ENCODE data around the gene MYCBP. TPM values are rescaled to one million over a fixed set of nuclear protein-coding genes. Genes with fewer than 3 reads are reported as not detected.
A peak's percentile ranks its signal among the peaks of the same experiment; 100 is the strongest.
"Not testable (repeated sequence)": the region's sequence is repeated elsewhere in the genome, so short reads cannot be mapped to it uniquely, and the experiment has no call there.

The MYCBP gene
- total RNA-seq, 4 donors from 2014 or later = 17.4 to 22.5 (median 21.2) TPM

DNA sequence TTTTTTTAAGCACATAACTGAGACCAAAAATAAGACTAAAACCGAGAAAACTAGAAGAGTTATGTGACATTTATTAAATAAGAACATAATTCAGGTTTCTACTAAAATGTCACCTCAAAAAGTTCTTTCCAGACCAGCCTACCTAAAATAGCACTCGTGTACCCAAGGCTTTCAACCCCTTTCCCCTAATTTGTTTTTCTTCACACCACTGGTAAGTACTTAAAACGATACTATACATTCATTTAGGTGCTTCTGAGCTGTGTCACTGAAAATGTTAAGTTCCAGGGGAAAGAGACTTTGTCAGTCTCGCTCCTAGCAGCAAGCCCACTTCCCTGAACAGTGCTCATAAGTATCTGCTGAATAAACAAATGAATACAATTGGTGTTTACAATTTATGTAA is 20.4 kb downstream of the MYCBP start:
- no peak for DNase-seq (ENCODE audit: extremely low spot score)
- Histone ChIP-seq H3K36me3 (peaks cover 24 to 86% (median 59%) of the 10 kb centered on the region in 4 donors), H3K4me3 (no peak overlapping the region), H3K27me3 (no peaks in the 10 kb centered on the region), H3K9me3 (no peaks in the 10 kb centered on the region), H3K27ac (replicated peaks in 1 of 4) (no peak overlapping the region), H3K4me1 (peaks cover 6 to 22% (median 16%) of the 10 kb centered on the region in 4 donors)
- TF ChIP-seq POLR2AphosphoS5 (IDR thresholded peaks at IDR 0.05) (no peak), EP300 (IDR thresholded peaks at IDR 0.05) (no peak), POLR2A (IDR thresholded peaks at IDR 0.05; ENCODE audit: low read depth) (no peak)
- TF ChIP-seq, protein P1, sequence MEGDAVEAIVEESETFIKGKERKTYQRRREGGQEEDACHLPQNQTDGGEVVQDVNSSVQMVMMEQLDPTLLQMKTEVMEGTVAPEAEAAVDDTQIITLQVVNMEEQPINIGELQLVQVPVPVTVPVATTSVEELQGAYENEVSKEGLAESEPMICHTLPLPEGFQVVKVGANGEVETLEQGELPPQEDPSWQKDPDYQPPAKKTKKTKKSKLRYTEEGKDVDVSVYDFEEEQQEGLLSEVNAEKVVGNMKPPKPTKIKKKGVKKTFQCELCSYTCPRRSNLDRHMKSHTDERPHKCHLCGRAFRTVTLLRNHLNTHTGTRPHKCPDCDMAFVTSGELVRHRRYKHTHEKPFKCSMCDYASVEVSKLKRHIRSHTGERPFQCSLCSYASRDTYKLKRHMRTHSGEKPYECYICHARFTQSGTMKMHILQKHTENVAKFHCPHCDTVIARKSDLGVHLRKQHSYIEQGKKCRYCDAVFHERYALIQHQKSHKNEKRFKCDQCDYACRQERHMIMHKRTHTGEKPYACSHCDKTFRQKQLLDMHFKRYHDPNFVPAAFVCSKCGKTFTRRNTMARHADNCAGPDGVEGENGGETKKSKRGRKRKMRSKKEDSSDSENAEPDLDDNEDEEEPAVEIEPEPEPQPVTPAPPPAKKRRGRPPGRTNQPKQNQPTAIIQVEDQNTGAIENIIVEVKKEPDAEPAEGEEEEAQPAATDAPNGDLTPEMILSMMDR (IDR thresholded peaks at IDR 0.05) = no peak
- WGBS = 84% methylated on average over 4 of the region's 4 CpGs
- intact Hi-C loops (cut with DNase I) = no loop called here

DNA sequence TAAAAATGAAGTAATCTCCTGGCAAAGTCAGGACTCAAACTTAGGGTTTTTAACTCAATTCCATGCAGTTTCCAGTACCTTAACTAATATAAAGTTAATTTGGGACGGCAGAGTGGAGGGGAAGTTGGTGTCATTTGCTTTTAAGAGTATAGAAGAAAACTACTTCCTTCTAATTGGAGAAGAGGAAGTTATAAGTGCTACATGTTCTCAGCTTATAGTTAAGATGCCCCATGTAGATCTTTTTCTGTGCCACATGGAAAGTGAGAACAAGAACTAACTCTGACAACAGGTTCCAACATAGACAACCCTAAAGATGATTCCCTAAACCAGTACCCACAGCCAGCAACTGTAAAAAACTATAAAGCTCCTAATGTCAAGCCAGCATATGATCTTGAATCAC is 25.1 kb downstream of the MYCBP start:
- intact Hi-C loops (cut with DNase I) = no loop called here
- WGBS = 73% methylated on average over 1 of the region's 1 CpG
- Histone ChIP-seq H3K9me3 (no peaks in the 10 kb centered on the region), H3K27me3 (no peaks in the 10 kb centered on the region), H3K27ac (replicated peaks in 1 of 4) (no peak overlapping the region), H3K4me3 (no peak overlapping the region), H3K36me3 (peaks cover 24 to 98% (median 85%) of the 10 kb centered on the region in 4 donors), H3K4me1 (peaks cover 0 to 4% (median 0%) of the 10 kb centered on the region in 4 donors)
- no peak for DNase-seq (ENCODE audit: extremely low spot score)
- no peak for TF ChIP-seq POLR2AphosphoS5 (IDR thresholded peaks at IDR 0.05)
- no peak for TF ChIP-seq POLR2A (IDR thresholded peaks at IDR 0.05; ENCODE audit: low read depth)
- TF ChIP-seq, protein P1 (IDR thresholded peaks at IDR 0.05) = no peak
- TF ChIP-seq EP300 (IDR thresholded peaks at IDR 0.05) = no peak

DNA sequence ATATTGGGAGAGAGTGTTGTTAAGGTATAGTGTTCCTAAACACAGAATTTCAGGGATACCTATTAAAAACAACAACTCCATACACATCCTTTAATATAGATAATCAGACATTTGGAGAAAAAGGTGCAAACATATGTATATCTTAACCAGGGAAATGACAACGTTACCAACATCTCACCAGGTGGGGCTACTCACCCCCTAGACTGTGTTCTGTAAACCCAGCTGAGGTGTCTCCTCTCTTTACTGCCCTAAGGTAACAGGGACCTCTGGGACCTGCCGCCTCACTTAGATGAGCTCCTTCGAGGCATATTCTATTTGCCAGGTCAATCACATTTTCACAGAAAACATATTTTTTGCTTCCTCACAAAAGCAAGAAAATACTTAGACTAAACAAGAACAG is 26.9 kb downstream of the MYCBP start:
- no peaks in the 10 kb centered on the region for H3K27me3 ChIP-seq
- H3K4me3 ChIP-seq = no peak overlapping the region
- H3K9me3 ChIP-seq = no peaks in the 10 kb centered on the region
- 78% methylated on average over 3 of the region's 3 CpGs for WGBS
- DNase-seq (ENCODE audit: extremely low spot score) = no peak
- H3K27ac ChIP-seq (replicated peaks in 1 of 4) = no peak overlapping the region
- peaks cover 21 to 100% (median 90%) of the 10 kb centered on the region in 4 donors for H3K36me3 ChIP-seq
- H3K4me1 ChIP-seq = peaks cover 0 to 4% (median 0%) of the 10 kb centered on the region in 4 donors
- intact Hi-C loops (cut with DNase I) = no loop called here
- TF ChIP-seq POLR2A (IDR thresholded peaks at IDR 0.05; ENCODE audit: low read depth) (no peak), POLR2AphosphoS5 (IDR thresholded peaks at IDR 0.05) (no peak), EP300 (IDR thresholded peaks at IDR 0.05) (no peak)
- TF ChIP-seq, protein P1 (IDR thresholded peaks at IDR 0.05) = no peak

DNA sequence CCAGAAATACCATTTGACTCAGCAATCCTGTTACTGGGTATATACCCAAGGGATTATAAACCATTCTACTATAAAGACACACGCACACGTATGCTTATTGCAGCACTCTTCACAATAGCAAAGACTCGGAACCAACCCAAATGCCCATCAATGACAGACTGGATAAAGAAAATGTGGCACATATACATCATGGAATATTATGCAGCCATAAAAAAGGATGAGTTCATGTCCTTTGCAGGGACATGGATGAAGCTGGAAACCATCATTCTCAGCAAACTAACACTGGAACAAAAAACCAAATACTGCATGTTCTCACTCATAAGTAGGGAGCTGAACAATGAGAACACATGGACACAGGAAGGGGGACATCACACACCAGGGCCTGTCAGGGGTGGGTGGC is 28.1 kb downstream of the MYCBP start:
- 94% methylated on average over 3 of the region's 3 CpGs for WGBS
- intact Hi-C loops (cut with DNase I) = not testable (repeated sequence)

DNA sequence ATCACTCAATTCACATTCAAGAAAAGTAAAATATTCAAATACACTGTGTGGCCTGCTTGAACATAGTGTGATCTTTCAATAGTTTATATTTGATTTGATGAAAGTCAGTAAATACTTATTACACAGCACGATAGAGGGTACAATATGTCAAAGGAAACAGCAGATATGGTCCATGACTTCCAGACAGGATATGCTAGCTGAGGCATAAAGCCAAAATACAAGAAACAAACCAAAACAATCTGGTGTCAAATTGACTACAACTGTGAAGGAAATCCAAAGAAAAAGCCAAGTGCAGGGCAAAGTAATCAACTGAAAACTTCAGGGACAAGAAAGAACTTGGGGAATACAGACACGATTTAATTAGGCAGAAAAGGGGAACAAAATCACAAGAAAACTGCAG is 32.9 kb downstream of the MYCBP start:
- TF ChIP-seq POLR2AphosphoS5 (IDR thresholded peaks at IDR 0.05) = no peak
- TF ChIP-seq POLR2A (IDR thresholded peaks at IDR 0.05; ENCODE audit: low read depth) = no peak
- no peak for TF ChIP-seq EP300 (IDR thresholded peaks at IDR 0.05)
- TF ChIP-seq, protein P1 (IDR thresholded peaks at IDR 0.05) = no peak
- H3K4me1 ChIP-seq = peaks cover 7 to 17% (median 10%) of the 10 kb centered on the region in 4 donors
- H3K27me3 ChIP-seq = no peaks in the 10 kb centered on the region
- H3K9me3 ChIP-seq = no peaks in the 10 kb centered on the region
- intact Hi-C loops (cut with DNase I) = no loop called here
- H3K4me3 ChIP-seq = no peak overlapping the region
- H3K36me3 ChIP-seq = peaks cover 24 to 79% (median 57%) of the 10 kb centered on the region in 4 donors
- WGBS = 53% methylated on average over 2 of the region's 2 CpGs
- DNase-seq (ENCODE audit: extremely low spot score) = no peak
- H3K27ac ChIP-seq (replicated peaks in 1 of 4) = peak overlapping the region in 1 of 4 donors; percentile 7

More for the DNA sequence above, 28.1 kb downstream of the MYCBP start:
- DNase-seq (ENCODE audit: extremely low spot score); H3K4me3 ChIP-seq; H3K27ac ChIP-seq (replicated peaks in 1 of 4); H3K27me3 ChIP-seq; H3K9me3 ChIP-seq: not testable (repeated sequence)
- H3K4me1 ChIP-seq = peaks cover 5 to 11% (median 7%) of the 10 kb centered on the region in 4 donors
- H3K36me3 ChIP-seq = peaks cover 15 to 95% (median 80%) of the 10 kb centered on the region in 4 donors
